Measurements from ENCODE around the gene MBD4. TPM values are rescaled to one million over a fixed set of nuclear protein-coding genes. Genes with fewer than 3 reads are reported as not detected.

The MBD4 gene
- total and polyA plus RNA-seq, 3 donors from 2014 or later: 26.0 to 30.3 (median 27.6) TPM

GRCh38 chr3:129412542-129413198, 27.1 kb downstream of the MBD4 start:
- DNase-seq: no peak
- Histone ChIP-seq H3K9me3 (no peaks in the 10 kb centered on the region), H3K36me3 (ENCODE audit: low read depth, missing control alignments) (no peaks in the 10 kb centered on the region), H3K4me3 (no peak overlapping the region), H3K27me3 (no peaks in the 10 kb centered on the region), H3K27ac (no peak overlapping the region), H3K4me1 (no peaks in the 10 kb centered on the region)
- WGBS, 2 donors: 64 to 69% methylated on average over 6 of the region's 6 CpGs
- TF ChIP-seq, protein P1, sequence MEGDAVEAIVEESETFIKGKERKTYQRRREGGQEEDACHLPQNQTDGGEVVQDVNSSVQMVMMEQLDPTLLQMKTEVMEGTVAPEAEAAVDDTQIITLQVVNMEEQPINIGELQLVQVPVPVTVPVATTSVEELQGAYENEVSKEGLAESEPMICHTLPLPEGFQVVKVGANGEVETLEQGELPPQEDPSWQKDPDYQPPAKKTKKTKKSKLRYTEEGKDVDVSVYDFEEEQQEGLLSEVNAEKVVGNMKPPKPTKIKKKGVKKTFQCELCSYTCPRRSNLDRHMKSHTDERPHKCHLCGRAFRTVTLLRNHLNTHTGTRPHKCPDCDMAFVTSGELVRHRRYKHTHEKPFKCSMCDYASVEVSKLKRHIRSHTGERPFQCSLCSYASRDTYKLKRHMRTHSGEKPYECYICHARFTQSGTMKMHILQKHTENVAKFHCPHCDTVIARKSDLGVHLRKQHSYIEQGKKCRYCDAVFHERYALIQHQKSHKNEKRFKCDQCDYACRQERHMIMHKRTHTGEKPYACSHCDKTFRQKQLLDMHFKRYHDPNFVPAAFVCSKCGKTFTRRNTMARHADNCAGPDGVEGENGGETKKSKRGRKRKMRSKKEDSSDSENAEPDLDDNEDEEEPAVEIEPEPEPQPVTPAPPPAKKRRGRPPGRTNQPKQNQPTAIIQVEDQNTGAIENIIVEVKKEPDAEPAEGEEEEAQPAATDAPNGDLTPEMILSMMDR (IDR thresholded peaks at IDR 0.05): no peak
- TF ChIP-seq POLR2A (IDR thresholded peaks at IDR 0.05): no peak
- intact Hi-C loops (cut with DNase I; ENCODE audit: low total_unique reads): no loop called here

GRCh38 chr3:129410971-129411370, 28.8 kb downstream of the MBD4 start:
- no peak for TF ChIP-seq POLR2A (IDR thresholded peaks at IDR 0.05)
- TF ChIP-seq, protein P1 (IDR thresholded peaks at IDR 0.05): no peak
- intact Hi-C loops (cut with DNase I; ENCODE audit: low total_unique reads): no loop called here

GRCh38 chr3:129409541-129409940, 30.2 kb downstream of the MBD4 start:
- 56 to 73% methylated on average over 2 of the region's 2 CpGs for WGBS, 2 donors
- Histone ChIP-seq H3K4me1 (no peaks in the 10 kb centered on the region), H3K9me3 (no peaks in the 10 kb centered on the region), H3K27ac (no peak overlapping the region), H3K4me3 (no peak overlapping the region), H3K27me3 (no peaks in the 10 kb centered on the region), H3K36me3 (ENCODE audit: low read depth, missing control alignments) (no peaks in the 10 kb centered on the region)
- no peak for DNase-seq
- intact Hi-C loops (cut with DNase I; ENCODE audit: low total_unique reads): no loop called here
- TF ChIP-seq, protein P1 (IDR thresholded peaks at IDR 0.05): no peak
- TF ChIP-seq POLR2A (IDR thresholded peaks at IDR 0.05): no peak

More at GRCh38 chr3:129410971-129411370, 28.8 kb downstream of the MBD4 start:
- no peak for DNase-seq
- no peak overlapping the region for H3K27ac ChIP-seq
- H3K9me3 ChIP-seq: no peaks in the 10 kb centered on the region
- no peaks in the 10 kb centered on the region for H3K36me3 ChIP-seq (ENCODE audit: low read depth, missing control alignments)
- H3K27me3 ChIP-seq: no peaks in the 10 kb centered on the region
- no peaks in the 10 kb centered on the region for H3K4me1 ChIP-seq
- 90 to 95% methylated on average over 17 of the region's 17 CpGs for WGBS, 2 donors
- H3K4me3 ChIP-seq: no peak overlapping the region

GRCh38 chr3:129404610-129405009, 35.1 kb downstream of the MBD4 start:
- H3K27ac ChIP-seq: no peak overlapping the region
- H3K4me1 ChIP-seq: no peaks in the 10 kb centered on the region
- no peak for DNase-seq
- TF ChIP-seq, protein P1 (IDR thresholded peaks at IDR 0.05): no peak
- no peak for TF ChIP-seq POLR2A (IDR thresholded peaks at IDR 0.05)
- intact Hi-C loops (cut with DNase I; ENCODE audit: low total_unique reads): no loop called here
- 92 to 93% methylated on average over 5 of the region's 5 CpGs for WGBS, 2 donors
- no peak overlapping the region for H3K4me3 ChIP-seq
- no peaks in the 10 kb centered on the region for H3K36me3 ChIP-seq (ENCODE audit: low read depth, missing control alignments)
- H3K27me3 ChIP-seq: no peaks in the 10 kb centered on the region
- no peaks in the 10 kb centered on the region for H3K9me3 ChIP-seq

GRCh38 chr3:129404130-129404529, 35.6 kb downstream of the MBD4 start:
- Histone ChIP-seq H3K27me3 (no peaks in the 10 kb centered on the region), H3K27ac (no peak overlapping the region), H3K4me1 (no peaks in the 10 kb centered on the region), H3K4me3 (no peak overlapping the region), H3K36me3 (ENCODE audit: low read depth, missing control alignments) (no peaks in the 10 kb centered on the region), H3K9me3 (no peaks in the 10 kb centered on the region)
- intact Hi-C loops (cut with DNase I; ENCODE audit: low total_unique reads): no loop called here
- 79 to 90% methylated on average over 8 of the region's 8 CpGs for WGBS, 2 donors
- DNase-seq: no peak
- TF ChIP-seq POLR2A (IDR thresholded peaks at IDR 0.05): no peak
- TF ChIP-seq, protein P1 (IDR thresholded peaks at IDR 0.05): no peak

Measured in testis (tissue), 3 donors.